HEK293 (cell line): ENCODE measurements around the gene COL4A1.

Source experiments
- CTCF ChIP-seq: fragments of 450-650 bp; formaldehyde crosslinking; IDR thresholded peaks from 2 replicates; pipeline ENCODE4 v1.5.1; 2016; ENCODE audit warnings: missing biosample characterization, missing genetic modification characterization
- ELK4 ChIP-seq: IDR thresholded peaks from 2 replicates; pipeline ENCODE4 v1.6.1; 2011; ENCODE audit warnings: mild to moderate bottlenecking, low read depth, low read length, borderline replicate concordance
- GLI4 ChIP-seq: fragments of 450-650 bp; formaldehyde crosslinking; IDR thresholded peaks from 2 replicates; pipeline ENCODE4 v1.5.1; 2016; ENCODE audit warnings: missing biosample characterization, missing genetic modification characterization
- PATZ1 ChIP-seq: fragments of 450-650 bp; formaldehyde crosslinking; IDR thresholded peaks from 2 replicates; pipeline ENCODE4 v1.5.1; 2016; ENCODE audit warnings: missing biosample characterization, missing genetic modification characterization
- YY1 ChIP-seq: fragments of 450-650 bp; formaldehyde crosslinking; IDR thresholded peaks from 2 replicates; pipeline ENCODE4 v1.5.1; 2018; ENCODE audit warnings: missing biosample characterization, missing genetic modification characterization
- ZBTB20 ChIP-seq: fragments of 450-650 bp; formaldehyde crosslinking; IDR thresholded peaks from 2 replicates; pipeline ENCODE4 v1.5.1; 2016; ENCODE audit warnings: missing biosample characterization, missing genetic modification characterization
- ZBTB26 ChIP-seq: fragments of 450-650 bp; formaldehyde crosslinking; optimal IDR thresholded peaks from 2 replicates; pipeline ENCODE3; 2016; ENCODE audit warnings: missing biosample characterization, mild to moderate bottlenecking, missing genetic modification characterization
- ZEB2 ChIP-seq: fragments of 450-650 bp; formaldehyde crosslinking; IDR thresholded peaks from 2 replicates; pipeline ENCODE4 v1.5.1; 2016; ENCODE audit warnings: missing biosample characterization, missing genetic modification characterization
- ZFP41 ChIP-seq: fragments of 450-650 bp; formaldehyde crosslinking; IDR thresholded peaks from 2 replicates; pipeline ENCODE4 v1.5.1; 2016; ENCODE audit warnings: missing biosample characterization, missing genetic modification characterization, borderline replicate concordance
- ZNF10 ChIP-seq: fragments of 450-650 bp; formaldehyde crosslinking; IDR thresholded peaks from 2 replicates; pipeline ENCODE4 v1.5.1; 2017; ENCODE audit warnings: missing biosample characterization, missing genetic modification characterization
- ZNF184 ChIP-seq: fragments of 450-650 bp; IDR thresholded peaks from 2 replicates; pipeline ENCODE4 v1.5.1; 2018; ENCODE audit warnings: missing biosample characterization, mild to moderate bottlenecking, missing genetic modification characterization
- ZNF341 ChIP-seq: fragments of 450-650 bp; formaldehyde crosslinking; IDR thresholded peaks from 2 replicates; pipeline ENCODE4; 2016; ENCODE audit warnings: low read depth, missing biosample characterization, missing genetic modification characterization
- ZSCAN16 ChIP-seq: fragments of 450-650 bp; formaldehyde crosslinking; IDR thresholded peaks from 2 replicates; pipeline ENCODE4 v1.5.1; 2016; ENCODE audit warnings: missing biosample characterization, missing genetic modification characterization

GRCh38 chr13:110305949-110306339, 1.0 kb downstream of the COL4A1 start:
- no peak for TF ChIP-seq CTCF (tag by site-specific recombination)
- no peak for TF ChIP-seq YY1 (tag by site-specific recombination)
- no peak for TF ChIP-seq ZFP41
- TF ChIP-seq ZNF341, result no peak
- no peak for TF ChIP-seq ZBTB20 (tag by site-specific recombination)
- no peak for TF ChIP-seq ZNF184 (tag by site-specific recombination)
- no peak for TF ChIP-seq ELK4
- TF ChIP-seq ZEB2 (tag by site-specific recombination), result no peak
- TF ChIP-seq ZNF10, result no peak
- no peak for TF ChIP-seq PATZ1 (tag by site-specific recombination)
- TF ChIP-seq GLI4, result no peak
- no peak for TF ChIP-seq ZSCAN16 (tag by site-specific recombination)
- TF ChIP-seq ZBTB26 (tag by site-specific recombination), result no peak
